Stimulated activated naive CD4-positive, alpha-beta T cell treated with Interleukin-2 at 50 U/mL for 16 hours (primary cell): ENCODE measurements around the gene ELF4.
A peak's percentile ranks its signal among the peaks of the same experiment; 100 is the strongest.

Experiments
- DNase-seq: peaks from one replicate; lab custom pipeline; 2025; lab: John Stamatoyannopoulos, UW

Gene ELF4

GRCh38 chrX:130083656-130084382 is 26.5 kb downstream of the ELF4 start:
- DNase-seq = no peak

- no peak for DNase-seq
Observed at GRCh38 chrX:130083107-130083490, 27.2 kb downstream of the ELF4 start.

- peak; percentile 77 for DNase-seq
Observed at GRCh38 chrX:130082244-130083106, 27.8 kb downstream of the ELF4 start.

GRCh38 chrX:130081421-130082045 is 28.8 kb downstream of the ELF4 start:
- DNase-seq = no peak

- DNase-seq = no peak
Observed at GRCh38 chrX:130080791-130081367, 29.4 kb downstream of the ELF4 start.

- peak; percentile 39 for DNase-seq
Observed at GRCh38 chrX:130079824-130080406, 30.4 kb downstream of the ELF4 start.

GRCh38 chrX:130075777-130076176 is 34.5 kb downstream of the ELF4 start:
- DNase-seq = no peak

GRCh38 chrX:130072345-130072740 is 38.0 kb downstream of the ELF4 start:
- no peak for DNase-seq

GRCh38 chrX:130071611-130072344 is 38.5 kb downstream of the ELF4 start:
- DNase-seq = no peak

- DNase-seq = no peak
Observed at GRCh38 chrX:130066975-130067615, 43.2 kb downstream of the ELF4 start.

- peak; percentile 67 for DNase-seq
Observed at GRCh38 chrX:130060122-130061069, 49.9 kb downstream of the ELF4 start.

GRCh38 chrX:130058652-130059051 is 51.6 kb downstream of the ELF4 start:
- DNase-seq = no peak

- DNase-seq = no peak
Observed at GRCh38 chrX:130057209-130057608, 53.1 kb downstream of the ELF4 start.

- DNase-seq = no peak
Observed at GRCh38 chrX:130055899-130056298, 54.4 kb downstream of the ELF4 start.

- no peak for DNase-seq
Observed at GRCh38 chrX:130055103-130055502, 55.2 kb downstream of the ELF4 start.

GRCh38 chrX:130053236-130053635 is 57.1 kb downstream of the ELF4 start:
- no peak for DNase-seq

GRCh38 chrX:130051176-130051845 is 59.0 kb downstream of the ELF4 start:
- DNase-seq = no peak

GRCh38 chrX:130049821-130050220 is 60.5 kb downstream of the ELF4 start:
- no peak for DNase-seq

GRCh38 chrX:130048686-130049222 is 61.5 kb downstream of the ELF4 start:
- DNase-seq = no peak
